Measurements from ENCODE around the gene TBC1D19.

Gene TBC1D19

DNA sequence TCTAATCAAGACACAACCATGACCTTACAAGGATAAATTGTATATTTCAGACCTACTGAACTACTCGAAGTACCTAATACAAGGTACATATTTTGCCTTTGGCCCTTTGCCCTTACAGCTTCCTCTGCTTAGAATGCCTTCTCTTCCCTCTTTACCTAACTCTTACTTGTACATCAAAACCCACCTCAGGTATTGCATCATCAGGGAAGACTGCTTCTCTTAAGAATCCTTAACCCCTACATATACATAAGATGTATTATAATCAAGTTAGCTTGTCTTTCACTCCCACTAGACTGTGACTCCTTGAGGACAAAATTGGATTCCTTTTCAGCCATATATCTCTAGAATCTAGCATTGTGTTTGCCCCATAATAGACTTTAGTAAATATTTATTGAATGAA is 175.0 kb downstream of the TBC1D19 start:
- no peak for DNase-seq (ENCODE audit: low read depth)
- no peak overlapping the region for H3K4me3 ChIP-seq (ENCODE audit: low read depth, low read length)
- TF ChIP-seq POLR2A (IDR thresholded peaks at IDR 0.05; ENCODE audit: extremely low read depth, insufficient read length) (no peak), MYC (IDR thresholded peaks at IDR 0.05; ENCODE audit: low read depth, low read length) (no peak)
- TF ChIP-seq, protein P1, sequence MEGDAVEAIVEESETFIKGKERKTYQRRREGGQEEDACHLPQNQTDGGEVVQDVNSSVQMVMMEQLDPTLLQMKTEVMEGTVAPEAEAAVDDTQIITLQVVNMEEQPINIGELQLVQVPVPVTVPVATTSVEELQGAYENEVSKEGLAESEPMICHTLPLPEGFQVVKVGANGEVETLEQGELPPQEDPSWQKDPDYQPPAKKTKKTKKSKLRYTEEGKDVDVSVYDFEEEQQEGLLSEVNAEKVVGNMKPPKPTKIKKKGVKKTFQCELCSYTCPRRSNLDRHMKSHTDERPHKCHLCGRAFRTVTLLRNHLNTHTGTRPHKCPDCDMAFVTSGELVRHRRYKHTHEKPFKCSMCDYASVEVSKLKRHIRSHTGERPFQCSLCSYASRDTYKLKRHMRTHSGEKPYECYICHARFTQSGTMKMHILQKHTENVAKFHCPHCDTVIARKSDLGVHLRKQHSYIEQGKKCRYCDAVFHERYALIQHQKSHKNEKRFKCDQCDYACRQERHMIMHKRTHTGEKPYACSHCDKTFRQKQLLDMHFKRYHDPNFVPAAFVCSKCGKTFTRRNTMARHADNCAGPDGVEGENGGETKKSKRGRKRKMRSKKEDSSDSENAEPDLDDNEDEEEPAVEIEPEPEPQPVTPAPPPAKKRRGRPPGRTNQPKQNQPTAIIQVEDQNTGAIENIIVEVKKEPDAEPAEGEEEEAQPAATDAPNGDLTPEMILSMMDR (IDR thresholded peaks at IDR 0.05; ENCODE audit: low read depth, low read length), result no peak
- TF ChIP-seq, protein P2, sequence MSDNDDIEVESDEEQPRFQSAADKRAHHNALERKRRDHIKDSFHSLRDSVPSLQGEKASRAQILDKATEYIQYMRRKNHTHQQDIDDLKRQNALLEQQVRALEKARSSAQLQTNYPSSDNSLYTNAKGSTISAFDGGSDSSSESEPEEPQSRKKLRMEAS (IDR thresholded peaks at IDR 0.05; ENCODE audit: low read depth, low read length), result no peak

DNA sequence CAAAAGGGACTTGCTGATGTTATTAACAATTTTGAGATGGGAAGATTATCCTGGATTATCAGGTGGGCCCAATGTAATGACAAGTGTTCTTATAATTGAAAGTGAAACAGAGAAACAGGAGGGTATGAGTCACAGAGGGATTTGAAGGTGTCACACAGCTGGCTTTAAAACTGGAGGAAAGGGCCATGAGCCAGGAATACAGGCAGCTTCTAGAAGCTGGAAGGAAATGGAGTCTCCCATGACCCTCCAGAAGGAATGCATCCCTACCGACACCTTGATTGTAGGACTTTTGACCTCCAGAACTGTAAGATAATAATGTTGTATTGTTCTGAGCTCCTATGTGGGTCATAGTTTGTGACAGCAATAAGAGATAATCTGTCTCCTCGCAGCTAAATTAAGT is 178.8 kb downstream of the TBC1D19 start:
- H3K4me3 ChIP-seq (ENCODE audit: low read depth, low read length), result no peak overlapping the region
- DNase-seq (ENCODE audit: low read depth), result no peak
- TF ChIP-seq, protein P1 (IDR thresholded peaks at IDR 0.05; ENCODE audit: low read depth, low read length), result no peak
- TF ChIP-seq MYC (IDR thresholded peaks at IDR 0.05; ENCODE audit: low read depth, low read length), result no peak
- TF ChIP-seq POLR2A (IDR thresholded peaks at IDR 0.05; ENCODE audit: extremely low read depth, insufficient read length), result no peak
- TF ChIP-seq, protein P2 (IDR thresholded peaks at IDR 0.05; ENCODE audit: low read depth, low read length), result no peak

DNA sequence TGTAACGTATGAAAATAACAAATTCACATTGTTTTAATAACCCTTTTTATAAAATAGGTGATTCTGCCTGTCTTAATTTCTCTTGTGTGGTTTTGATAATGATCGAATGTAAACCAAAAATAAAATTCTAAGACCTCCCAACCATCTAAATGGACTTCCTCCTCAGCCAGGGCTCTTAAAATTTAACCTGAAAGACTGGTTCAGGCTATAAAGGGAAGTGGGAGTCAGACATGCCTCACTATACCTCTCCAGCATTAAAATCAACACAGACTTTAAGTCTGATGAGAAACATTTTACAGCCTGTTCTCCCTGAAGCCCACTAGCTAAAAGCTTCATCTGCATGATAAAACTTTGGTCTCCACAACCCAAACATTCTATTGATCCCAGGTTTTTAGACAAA is 179.2 kb downstream of the TBC1D19 start:
- no peak overlapping the region for H3K4me3 ChIP-seq (ENCODE audit: low read depth, low read length)
- TF ChIP-seq, protein P1 (IDR thresholded peaks at IDR 0.05; ENCODE audit: low read depth, low read length), result no peak
- TF ChIP-seq, protein P2 (IDR thresholded peaks at IDR 0.05; ENCODE audit: low read depth, low read length), result no peak
- TF ChIP-seq MYC (IDR thresholded peaks at IDR 0.05; ENCODE audit: low read depth, low read length), result no peak
- no peak for TF ChIP-seq POLR2A (IDR thresholded peaks at IDR 0.05; ENCODE audit: extremely low read depth, insufficient read length)
- peak; percentile 58 for DNase-seq (ENCODE audit: low read depth)

DNA sequence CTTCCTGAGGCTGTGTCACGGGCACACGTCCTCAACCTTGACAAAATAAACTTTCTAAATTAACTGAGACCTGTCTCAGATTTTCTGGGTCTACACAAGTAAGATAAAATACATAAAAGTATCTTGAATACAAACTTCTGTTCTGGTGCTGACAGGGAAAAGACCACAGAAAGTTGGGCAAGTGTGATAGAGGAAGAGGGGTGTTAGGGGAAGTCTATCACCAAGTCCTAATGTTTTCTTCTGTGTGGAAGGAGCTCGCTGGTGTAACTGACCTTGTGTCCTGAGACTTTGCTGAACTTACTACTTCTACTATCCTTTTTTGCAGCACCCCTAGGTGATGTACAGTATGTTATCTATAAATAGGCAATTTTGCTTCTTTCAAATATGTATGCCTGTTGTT is 179.8 kb downstream of the TBC1D19 start:
- H3K4me3 ChIP-seq (ENCODE audit: low read depth, low read length), result no peak overlapping the region
- TF ChIP-seq POLR2A (IDR thresholded peaks at IDR 0.05; ENCODE audit: extremely low read depth, insufficient read length), result no peak
- TF ChIP-seq MYC (IDR thresholded peaks at IDR 0.05; ENCODE audit: low read depth, low read length), result no peak
- TF ChIP-seq, protein P2 (IDR thresholded peaks at IDR 0.05; ENCODE audit: low read depth, low read length), result no peak
- TF ChIP-seq, protein P1 (IDR thresholded peaks at IDR 0.05; ENCODE audit: low read depth, low read length), result no peak
- peak; percentile 77 for DNase-seq (ENCODE audit: low read depth)

DNA sequence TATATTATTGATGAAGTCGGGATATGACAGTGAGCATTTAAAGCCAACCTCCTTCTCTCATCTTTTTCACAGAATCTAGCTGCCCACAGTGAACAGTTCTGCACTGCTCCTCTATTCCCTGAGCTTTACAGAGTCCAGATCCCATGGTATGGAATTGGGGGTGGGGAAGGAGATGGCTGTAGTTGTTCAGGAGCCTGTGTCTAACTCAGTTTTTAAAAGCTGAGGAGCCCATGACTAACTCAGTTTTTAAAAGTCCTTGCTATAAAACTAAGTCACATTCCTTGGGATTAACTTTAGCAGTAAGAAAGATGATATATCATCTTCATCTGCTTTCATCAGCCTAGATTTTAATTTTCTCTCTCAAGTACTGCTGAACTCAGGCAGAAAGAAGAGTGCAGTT is 180.3 kb downstream of the TBC1D19 start:
- no peak for TF ChIP-seq POLR2A (IDR thresholded peaks at IDR 0.05; ENCODE audit: extremely low read depth, insufficient read length)
- TF ChIP-seq, protein P1 (IDR thresholded peaks at IDR 0.05; ENCODE audit: low read depth, low read length), result no peak
- no peak for TF ChIP-seq MYC (IDR thresholded peaks at IDR 0.05; ENCODE audit: low read depth, low read length)
- TF ChIP-seq, protein P2 (IDR thresholded peaks at IDR 0.05; ENCODE audit: low read depth, low read length), result no peak
- no peak for DNase-seq (ENCODE audit: low read depth)
- H3K4me3 ChIP-seq (ENCODE audit: low read depth, low read length), result no peak overlapping the region

DNA sequence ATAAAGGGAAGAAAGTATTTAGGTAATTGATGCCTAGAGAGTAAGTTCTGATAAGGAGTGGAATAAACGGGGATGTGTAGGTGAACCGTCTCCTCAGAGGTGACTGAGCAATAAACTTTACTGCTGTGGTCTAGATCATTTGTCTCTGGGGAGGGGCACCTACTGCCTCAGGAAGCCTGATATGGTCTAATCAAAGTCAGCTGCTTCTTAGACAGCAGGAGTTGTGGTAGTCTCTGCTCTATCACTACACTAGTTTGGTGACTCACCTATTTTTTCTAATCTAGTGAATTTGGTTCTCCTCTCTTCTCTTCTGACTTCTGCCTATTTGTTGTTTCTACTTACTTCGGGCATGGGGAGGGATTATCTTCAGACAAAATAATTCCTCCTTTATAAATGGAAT is 181.6 kb downstream of the TBC1D19 start:
- TF ChIP-seq, protein P2 (IDR thresholded peaks at IDR 0.05; ENCODE audit: low read depth, low read length), result no peak
- TF ChIP-seq POLR2A (IDR thresholded peaks at IDR 0.05; ENCODE audit: extremely low read depth, insufficient read length) (no peak), MYC (IDR thresholded peaks at IDR 0.05; ENCODE audit: low read depth, low read length) (no peak)
- TF ChIP-seq, protein P1 (IDR thresholded peaks at IDR 0.05; ENCODE audit: low read depth, low read length), result no peak
- H3K4me3 ChIP-seq (ENCODE audit: low read depth, low read length), result no peak overlapping the region
- peak; percentile 39 for DNase-seq (ENCODE audit: low read depth)
